ENCODE data around the gene RAD51C. TPM values are rescaled to one million over a fixed set of nuclear protein-coding genes. Genes with fewer than 3 reads are reported as not detected.

Gene RAD51C
- total and polyA plus RNA-seq, 9 of the 15 experiments (the other 6 are each of a cell fraction or from before 2014, with no cell fraction given), result 93.9 to 341 (median 135) TPM

- TF ChIP-seq ZBTB49 (CRISPR knock-in tag; IDR thresholded peaks at IDR 0.05; ENCODE audit: borderline replicate concordance) (peak; percentile 56; the same call in 1 of the 2 replicates), ZNF436 (CRISPR knock-in tag; IDR thresholded peaks at IDR 0.05) (peak; percentile 100), BRD9 (IDR thresholded peaks at IDR 0.05; ENCODE audit: low read depth, partially characterized antibody) (peak; percentile 68), MTF1 (CRISPR knock-in tag; IDR thresholded peaks at IDR 0.05; ENCODE audit: borderline replicate concordance) (peak; percentile 64; the same call in 1 of the 2 replicates), ERF (CRISPR knock-in tag; IDR thresholded peaks at IDR 0.05) (peak; percentile 100), EHMT2 (IDR thresholded peaks at IDR 0.05) (0 out of 2 replicates have a peak, but pooled peaks have one; percentile 50), NFYB (IDR thresholded peaks at IDR 0.05; ENCODE audit: extremely low read depth, insufficient read length) (no peak), ARID4B (CRISPR knock-in tag; IDR thresholded peaks at IDR 0.05) (0 out of 2 replicates have a peak, but pooled peaks have one; percentile 32), NCOA1 (IDR thresholded peaks at IDR 0.05; ENCODE audit: low read depth) (peak; percentile 89), ZBTB34 (CRISPR knock-in tag; IDR thresholded peaks at IDR 0.05) (peak; percentile 94), HEY1 (CRISPR knock-in tag; IDR thresholded peaks at IDR 0.05; ENCODE audit: borderline replicate concordance) (peak; percentile 100), FOXO4 (CRISPR knock-in tag; IDR thresholded peaks at IDR 0.05) (peak; percentile 100), CEBPB (tag; IDR thresholded peaks at IDR 0.05) (peak; percentile 79), ARHGAP35 (IDR thresholded peaks at IDR 0.05; ENCODE audit: partially characterized antibody) (peak; percentile 100), MITF (IDR thresholded peaks at IDR 0.05) (peak; percentile 85)
These were observed 13.0 kb upstream of the RAD51C start (continued) for GRCh38 chr17:58679263-58680037.

All from K562 (cell line).